Stimulated activated CD4-positive, alpha-beta T cell treated with anti-CD3 and anti-CD28 coated beads, TNF-alpha, amount 100 ng/mL, for 48 hours (primary cell): ENCODE measurements around the gene SMG6.
"Not testable (repeated sequence)": the region's sequence is repeated elsewhere in the genome, so short reads cannot be mapped to it uniquely, and the experiment has no call there.

Experiments used
- DNase-seq, 3 donors: peaks; one replicate each; pipeline ENCODE4 v3.0.0-alpha.2; 2020; ENCODE audit warnings: low read depth in 3 of 3

SMG6 gene

GRCh38 chr17:2202996-2203575 lies 100.5 kb downstream of the SMG6 start:
- DNase-seq, result no peak

GRCh38 chr17:2202302-2202995 lies 101.1 kb downstream of the SMG6 start:
- DNase-seq, result no peak

GRCh38 chr17:2199386-2199785 lies 104.2 kb downstream of the SMG6 start:
- DNase-seq, result not testable (repeated sequence)

- DNase-seq, result no peak
Measured at GRCh38 chr17:2198927-2199326, 104.7 kb downstream of the SMG6 start.

- DNase-seq, result no peak
Measured at GRCh38 chr17:2197271-2197670, 106.3 kb downstream of the SMG6 start.

- DNase-seq, result peak; percentile 40 to 61 (median 50)
Measured at GRCh38 chr17:2195729-2196128, 107.9 kb downstream of the SMG6 start.

- no peak for DNase-seq
Measured at GRCh38 chr17:2194889-2195335, 108.7 kb downstream of the SMG6 start.

- DNase-seq, result peak; percentile 25 to 55 (median 38)
Measured at GRCh38 chr17:2192367-2193057, 111.1 kb downstream of the SMG6 start.

- DNase-seq, result no peak
Measured at GRCh38 chr17:2191785-2192184, 111.8 kb downstream of the SMG6 start.

GRCh38 chr17:2191227-2191626 lies 112.4 kb downstream of the SMG6 start:
- no peak for DNase-seq

GRCh38 chr17:2190014-2190413 lies 113.6 kb downstream of the SMG6 start:
- DNase-seq, result no peak

GRCh38 chr17:2188971-2189630 lies 114.5 kb downstream of the SMG6 start:
- no peak for DNase-seq

GRCh38 chr17:2187758-2188157 lies 115.8 kb downstream of the SMG6 start:
- no peak for DNase-seq

GRCh38 chr17:2186937-2187336 lies 116.6 kb downstream of the SMG6 start:
- DNase-seq, result no peak

- DNase-seq, result no peak
Measured at GRCh38 chr17:2184993-2185931, 118.3 kb downstream of the SMG6 start.

GRCh38 chr17:2183346-2183745 lies 120.2 kb downstream of the SMG6 start:
- DNase-seq, result no peak

GRCh38 chr17:2181897-2182448 lies 121.6 kb downstream of the SMG6 start:
- no peak for DNase-seq

- no peak for DNase-seq
Measured at GRCh38 chr17:2181206-2181896, 122.2 kb downstream of the SMG6 start.

GRCh38 chr17:2180768-2181167 lies 122.8 kb downstream of the SMG6 start:
- DNase-seq, result no peak

- DNase-seq, result no peak
Measured at GRCh38 chr17:2179615-2180295, 123.8 kb downstream of the SMG6 start.
